Measurements from ENCODE around the gene CRB2.

Gene CRB2

DNA sequence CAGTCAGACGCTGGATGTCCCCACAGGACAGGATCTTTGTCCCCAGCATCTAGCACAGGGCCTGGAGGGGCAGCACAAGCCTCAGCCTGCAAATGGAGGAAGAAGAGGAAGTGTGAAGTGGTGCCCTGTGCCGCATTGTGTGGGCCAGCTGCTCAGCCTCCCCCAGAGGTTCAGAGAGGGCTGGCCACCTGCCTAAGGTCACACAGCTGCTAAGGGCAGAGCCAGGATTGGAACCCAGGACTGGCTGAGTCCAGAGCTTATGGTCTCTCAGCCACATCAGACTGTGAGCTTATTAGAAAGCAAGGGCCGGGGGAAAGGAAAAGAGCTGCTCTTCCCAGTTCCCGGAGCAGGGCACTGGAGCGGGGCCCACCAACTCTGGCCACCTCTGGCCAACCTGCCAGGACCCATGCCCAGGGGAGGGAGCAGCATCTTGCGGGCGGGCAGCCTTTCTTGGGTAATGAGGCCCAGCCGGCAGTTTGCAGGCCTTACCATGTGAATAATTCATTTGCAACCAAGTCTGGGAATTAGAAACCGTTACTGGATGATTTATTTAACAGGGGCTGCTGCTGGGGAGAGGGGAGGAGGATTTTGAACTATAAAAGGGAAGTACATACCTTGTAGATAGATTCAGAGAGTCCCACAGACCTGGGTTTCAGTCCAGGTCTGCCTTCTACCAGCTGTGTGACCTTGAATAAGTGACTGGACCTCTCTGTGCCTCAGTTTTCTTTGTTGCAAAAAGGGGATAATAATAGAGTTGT, 11.6 kb upstream of the CRB2 start:
- DNase-seq (ENCODE audit: low read depth, low spot score): no peak
- H3K4me3 ChIP-seq (ENCODE audit: low read length): no peak overlapping the region

DNA sequence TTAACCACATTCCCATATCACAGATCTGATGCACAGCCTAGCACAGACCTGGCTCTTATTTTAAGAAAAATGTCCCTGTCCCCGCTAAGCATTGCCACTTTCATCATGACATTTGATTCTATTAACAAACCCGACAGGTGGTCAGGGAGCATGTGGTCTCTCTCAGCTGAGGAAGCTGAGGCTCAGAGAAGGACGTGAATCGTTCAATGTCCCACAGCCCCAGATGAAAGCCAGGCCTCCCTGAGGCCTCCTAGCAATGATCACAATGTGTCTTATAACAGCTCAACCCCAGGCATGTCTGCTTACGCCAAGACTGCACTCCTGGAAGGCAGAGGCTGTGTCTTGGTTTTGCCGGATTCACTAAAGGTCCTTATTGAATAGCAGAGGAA, 10.4 kb upstream of the CRB2 start:
- no peak for DNase-seq (ENCODE audit: low read depth, low spot score)
- H3K4me3 ChIP-seq (ENCODE audit: low read length): no peak overlapping the region

DNA sequence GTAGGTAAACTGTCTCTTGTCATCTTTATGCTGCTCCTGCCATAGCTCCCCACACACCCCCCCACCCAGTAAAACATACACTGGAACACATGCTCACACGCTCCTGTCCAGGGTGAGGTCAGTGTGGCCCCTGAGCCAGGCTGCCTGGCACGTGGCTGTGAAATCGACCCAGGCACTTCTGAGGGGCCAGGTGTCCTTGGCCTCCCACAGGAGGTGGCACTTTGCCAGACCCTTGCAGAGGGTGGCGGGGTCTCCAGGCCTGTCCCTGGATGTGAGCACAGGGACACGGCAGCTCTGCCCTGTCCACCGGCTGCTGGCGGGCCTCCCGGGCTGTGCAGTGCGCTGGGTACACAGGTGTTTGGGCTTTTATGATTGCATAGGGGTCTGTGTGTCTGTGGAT, 10.0 kb upstream of the CRB2 start:
- H3K4me3 ChIP-seq (ENCODE audit: low read length): no peak overlapping the region
- DNase-seq (ENCODE audit: low read depth, low spot score): no peak

DNA sequence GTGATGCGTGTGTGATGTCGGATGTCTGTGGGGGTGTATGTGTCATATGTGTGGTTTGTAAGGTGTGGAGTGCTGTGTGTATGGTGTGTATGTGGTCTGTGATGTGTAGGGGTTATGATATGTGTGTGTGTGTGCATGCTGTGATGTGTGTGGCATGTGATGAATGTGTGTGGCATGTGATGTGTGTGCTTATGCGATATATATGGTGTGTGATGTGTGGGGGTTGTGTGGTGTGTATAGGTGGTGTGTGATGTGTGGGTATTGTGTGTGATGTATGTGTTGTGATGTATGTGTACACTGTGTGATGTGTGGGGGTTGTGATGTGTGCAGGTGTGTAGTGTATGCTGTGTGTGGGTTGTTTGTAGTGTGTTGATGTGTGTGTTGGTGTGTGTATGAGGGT, 9.2 kb upstream of the CRB2 start:
- no peak for DNase-seq (ENCODE audit: low read depth, low spot score)
- H3K4me3 ChIP-seq (ENCODE audit: low read length): no peak overlapping the region

DNA sequence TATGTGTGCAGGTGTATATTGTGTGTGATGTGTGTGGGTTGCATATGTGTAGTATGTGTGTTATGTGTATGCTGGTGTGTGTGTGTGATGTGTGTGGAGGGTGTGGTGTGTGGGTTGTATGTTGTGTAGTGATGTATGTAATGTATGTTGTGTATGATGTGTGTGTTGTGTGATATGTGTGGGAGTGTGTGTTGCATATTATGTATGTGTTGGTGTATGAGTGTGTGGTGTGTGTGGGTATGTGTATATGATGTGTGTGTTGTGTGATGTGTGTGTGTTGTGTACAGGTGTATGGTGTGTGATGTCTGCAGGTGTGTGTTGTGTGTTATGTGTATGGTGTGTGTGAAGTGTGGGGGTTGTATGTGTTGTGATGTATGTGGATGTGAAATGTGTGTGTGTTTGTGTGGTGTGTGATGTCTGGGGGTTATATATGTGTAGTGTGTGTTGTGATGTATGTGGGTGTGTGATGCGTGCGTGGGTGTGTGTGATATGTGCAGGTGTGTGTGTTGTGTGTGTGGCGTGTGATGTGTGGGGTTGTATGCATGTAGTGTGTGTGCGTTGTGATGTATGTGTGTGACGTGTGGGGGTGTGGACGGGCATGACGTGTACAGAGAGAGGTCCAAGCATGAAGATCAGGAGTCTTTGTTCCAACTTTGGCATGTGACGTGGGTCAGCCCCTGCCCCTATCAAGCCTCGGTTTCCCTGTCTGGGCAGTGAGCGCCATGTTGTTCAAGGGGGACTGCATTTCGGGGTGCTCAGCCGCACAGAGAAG, 8.5 kb upstream of the CRB2 start:
- no peak for DNase-seq (ENCODE audit: low read depth, low spot score)

DNA sequence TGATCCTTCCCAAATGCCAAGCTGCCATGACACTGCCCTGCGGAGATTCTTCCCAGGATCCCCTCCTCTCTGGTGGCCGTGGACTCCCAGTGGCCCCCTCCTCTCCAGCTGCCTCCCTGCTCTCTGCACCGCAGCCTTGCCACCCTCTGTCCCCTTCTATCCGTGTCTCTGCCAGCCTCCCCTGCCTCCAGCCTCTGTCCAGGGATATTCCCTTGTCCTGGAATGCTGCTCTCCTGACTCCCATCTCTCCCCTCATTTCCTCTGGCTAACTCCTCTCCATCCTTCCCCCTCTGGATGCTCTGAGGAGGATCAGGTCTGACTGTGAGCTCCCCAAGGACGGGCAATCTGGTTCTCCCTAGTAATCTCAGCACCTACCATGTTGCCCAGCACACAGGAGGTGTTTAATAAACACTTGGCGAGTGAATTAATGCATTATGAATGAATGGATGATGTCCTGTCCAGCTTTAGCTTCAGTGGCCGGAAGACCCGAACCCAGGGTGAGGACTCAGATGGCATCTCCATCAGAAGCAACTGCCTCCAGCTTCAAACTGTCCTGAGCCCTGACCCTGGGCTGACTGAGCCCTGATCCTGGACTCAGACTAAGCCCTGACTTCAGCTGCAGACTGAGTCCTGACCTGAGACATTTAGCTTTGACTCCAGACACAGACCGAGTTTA, 7.5 kb upstream of the CRB2 start:
- H3K4me3 ChIP-seq (ENCODE audit: low read length): no peak overlapping the region
- DNase-seq (ENCODE audit: low read depth, low spot score): no peak

More for the DNA sequence above, 8.5 kb upstream of the CRB2 start:
- no peak overlapping the region for H3K4me3 ChIP-seq (ENCODE audit: low read length)

DNA sequence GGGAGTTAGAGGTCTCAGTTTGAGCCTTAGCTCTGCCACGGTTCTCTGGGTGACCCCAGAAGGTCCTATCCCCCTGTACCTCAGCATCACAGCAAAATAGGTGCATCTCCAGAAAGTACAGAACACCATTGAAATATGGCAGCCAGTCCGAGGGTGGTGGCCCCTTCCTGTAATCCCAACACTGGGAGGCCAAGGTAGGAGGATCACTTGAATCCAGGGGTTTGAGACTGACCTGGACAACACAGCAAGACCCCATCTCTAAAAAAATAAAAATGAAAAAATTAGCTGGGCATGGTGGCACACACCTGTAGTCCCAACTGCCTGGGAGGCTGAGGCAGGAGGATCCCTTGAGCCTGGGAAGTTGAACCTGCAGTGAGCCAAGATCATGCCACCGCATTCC, 7.0 kb upstream of the CRB2 start:
- DNase-seq (ENCODE audit: low read depth, low spot score): no peak
- H3K4me3 ChIP-seq (ENCODE audit: low read length): no peak overlapping the region

DNA sequence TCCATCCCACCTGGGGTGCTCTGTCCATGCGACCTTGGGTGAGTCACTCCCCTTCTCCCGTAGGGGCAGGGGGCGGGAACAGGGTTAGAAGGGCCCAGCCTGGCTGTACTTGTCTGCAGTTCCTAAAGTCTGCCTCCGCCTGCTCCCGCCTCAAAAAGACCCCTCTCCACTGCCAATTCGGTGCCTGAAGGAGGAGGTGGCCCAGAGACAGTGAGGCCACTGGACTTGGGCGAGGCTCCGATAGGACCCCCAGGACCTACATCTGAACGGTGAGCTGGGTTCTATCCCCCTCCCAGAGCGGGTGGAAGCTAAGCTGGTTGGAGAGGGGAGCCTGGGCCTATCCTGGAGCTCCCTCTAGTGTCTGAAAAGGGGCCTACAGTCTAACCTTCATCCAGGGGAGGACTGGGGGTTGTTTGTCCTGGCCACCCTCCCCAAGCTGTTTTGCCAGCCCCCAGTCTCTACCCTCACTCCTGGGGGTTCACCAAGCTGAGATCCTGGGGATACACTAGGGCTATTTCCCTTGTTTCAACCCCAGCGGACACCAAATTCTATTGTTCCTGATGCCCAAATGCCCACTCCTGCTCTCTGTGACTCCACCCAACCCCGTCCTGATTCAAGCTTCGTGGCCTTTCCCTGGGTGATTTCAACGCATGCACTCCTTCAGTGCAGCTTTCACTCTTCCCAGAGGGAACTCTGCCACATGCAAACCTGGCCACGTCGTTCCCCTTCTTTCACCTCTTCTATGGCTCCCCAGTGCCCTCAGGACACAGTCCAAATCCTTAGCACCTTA, 6.1 kb upstream of the CRB2 start:
- DNase-seq (ENCODE audit: low read depth, low spot score): peak; percentile 53

DNA sequence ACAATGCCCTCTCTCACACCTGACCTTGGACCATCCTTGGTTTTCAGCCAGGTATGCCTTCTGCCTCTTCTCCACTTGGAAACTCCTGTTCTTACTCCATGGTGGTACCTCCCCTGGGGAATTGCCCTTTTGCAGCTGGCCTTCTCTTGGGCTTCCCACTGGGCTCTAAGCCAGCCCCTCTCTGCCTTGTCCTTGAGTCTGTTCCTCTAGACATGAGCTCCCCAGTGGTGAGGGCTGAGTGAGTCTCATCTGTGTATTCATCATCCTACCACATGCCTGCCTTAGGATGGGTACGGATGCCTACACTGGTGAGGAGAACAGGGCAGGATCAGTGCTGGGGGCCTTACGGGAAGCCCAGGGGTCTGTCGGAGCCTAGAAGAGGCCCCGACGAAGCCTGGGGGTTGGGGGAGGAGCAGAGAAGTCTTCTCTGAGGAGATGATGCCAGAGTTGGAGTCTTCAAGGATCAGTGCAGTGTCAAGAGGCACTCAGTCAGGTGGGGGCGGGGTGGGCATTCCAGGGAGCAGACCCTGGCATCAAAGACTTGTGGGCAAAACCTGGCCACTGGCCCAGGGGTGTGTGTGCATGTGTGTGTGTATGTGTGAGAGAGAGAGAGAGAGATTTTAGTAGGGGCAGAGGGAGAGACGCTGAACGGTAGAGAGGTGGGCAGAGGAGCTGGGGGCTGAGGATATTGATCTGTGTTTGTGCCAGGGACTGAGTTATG, 5.2 kb upstream of the CRB2 start:
- DNase-seq (ENCODE audit: low read depth, low spot score): no peak
- no peak overlapping the region for H3K4me3 ChIP-seq (ENCODE audit: low read length)

More for the DNA sequence above, 6.1 kb upstream of the CRB2 start:
- no peak overlapping the region for H3K4me3 ChIP-seq (ENCODE audit: low read length)

DNA sequence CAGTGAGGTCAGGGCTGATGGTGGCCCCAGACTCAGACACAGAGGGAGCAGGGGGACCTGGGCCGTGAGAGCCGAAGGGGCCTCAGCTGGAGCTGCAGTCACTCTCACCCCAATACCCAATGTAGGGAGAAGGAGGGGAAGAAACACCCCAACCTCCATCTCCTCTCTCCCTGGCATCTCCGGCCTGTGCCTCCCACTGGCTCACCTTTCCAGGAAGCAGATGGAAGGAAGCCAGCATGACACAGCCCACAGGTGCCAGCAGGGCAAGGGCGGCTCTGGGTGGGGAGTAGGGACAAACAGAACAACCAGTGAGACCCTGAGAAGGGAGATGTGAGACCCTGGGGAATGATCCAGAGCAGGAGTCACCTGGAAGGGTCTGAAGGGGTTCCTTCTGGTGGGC, 3.0 kb upstream of the CRB2 start:
- H3K4me3 ChIP-seq (ENCODE audit: low read length): no peak overlapping the region
- no peak for DNase-seq (ENCODE audit: low read depth, low spot score)

DNA sequence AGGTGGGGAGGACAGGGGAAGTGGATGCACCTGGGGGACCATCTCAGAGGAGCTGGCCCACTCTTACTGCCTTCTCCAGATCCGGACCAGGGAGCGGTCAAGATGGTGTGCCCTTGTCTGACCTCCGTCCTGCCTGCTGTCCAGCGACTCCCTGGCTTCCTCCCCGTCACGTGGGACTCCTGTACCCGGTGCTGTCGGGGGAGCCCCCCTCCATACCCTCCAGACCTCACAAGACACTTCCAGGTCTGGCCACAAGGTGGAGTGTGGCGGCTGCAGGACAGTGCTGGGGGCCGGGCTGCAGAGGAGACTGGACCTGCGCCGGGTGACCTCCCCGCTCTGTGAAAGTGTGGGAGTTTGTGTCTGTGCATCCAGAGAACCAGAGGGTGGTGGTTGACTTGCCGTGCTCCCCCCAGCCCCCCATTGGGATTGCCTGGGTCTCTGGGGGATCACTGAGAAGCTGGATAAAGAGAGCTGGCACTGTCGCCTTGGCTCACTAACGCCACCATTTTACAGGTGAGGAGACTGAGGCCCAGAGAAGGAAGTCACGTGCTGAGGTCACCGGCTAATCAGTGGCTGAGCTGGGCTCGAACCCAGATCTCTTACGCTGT, 1.9 kb upstream of the CRB2 start:
- no peak overlapping the region for H3K4me3 ChIP-seq (ENCODE audit: low read length)
- peak; percentile 42 for DNase-seq (ENCODE audit: low read depth, low spot score)

DNA sequence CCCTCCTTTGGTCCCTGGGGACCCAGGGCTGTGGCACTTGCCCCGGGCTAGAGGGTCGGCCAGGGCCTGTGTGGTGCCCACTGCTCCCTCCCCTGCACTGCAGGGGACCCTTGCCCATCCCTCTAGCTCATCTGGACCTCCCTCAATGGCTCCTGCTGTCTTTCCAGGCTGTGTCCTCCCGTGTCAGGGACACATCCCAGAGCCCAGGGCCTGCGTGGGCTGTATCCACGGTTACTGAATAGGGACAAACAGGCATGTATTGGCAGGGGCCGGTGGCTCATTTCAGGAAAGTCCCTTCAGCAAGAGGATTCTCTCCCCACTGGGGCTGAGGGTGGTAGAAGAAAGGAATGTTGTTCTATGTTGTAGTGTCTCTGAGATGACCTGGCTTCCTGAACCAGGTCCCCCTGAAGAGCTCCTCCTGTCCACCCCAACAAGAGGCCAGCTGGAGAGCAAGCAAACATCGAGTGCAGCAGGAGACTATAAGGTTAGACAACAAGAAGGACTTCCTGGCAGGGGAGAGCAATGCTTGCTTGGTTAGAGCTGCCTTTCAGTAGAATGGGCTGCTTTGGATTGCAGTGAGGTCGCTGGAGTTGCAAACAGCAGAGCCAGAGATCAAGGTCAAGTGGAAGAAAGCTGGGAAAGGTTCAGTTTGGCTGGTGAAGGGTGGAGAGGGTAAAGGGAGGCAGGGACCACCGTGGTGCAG, 1.0 kb upstream of the CRB2 start:
- H3K4me3 ChIP-seq (ENCODE audit: low read length): no peak overlapping the region
- DNase-seq (ENCODE audit: low read depth, low spot score): no peak

DNA sequence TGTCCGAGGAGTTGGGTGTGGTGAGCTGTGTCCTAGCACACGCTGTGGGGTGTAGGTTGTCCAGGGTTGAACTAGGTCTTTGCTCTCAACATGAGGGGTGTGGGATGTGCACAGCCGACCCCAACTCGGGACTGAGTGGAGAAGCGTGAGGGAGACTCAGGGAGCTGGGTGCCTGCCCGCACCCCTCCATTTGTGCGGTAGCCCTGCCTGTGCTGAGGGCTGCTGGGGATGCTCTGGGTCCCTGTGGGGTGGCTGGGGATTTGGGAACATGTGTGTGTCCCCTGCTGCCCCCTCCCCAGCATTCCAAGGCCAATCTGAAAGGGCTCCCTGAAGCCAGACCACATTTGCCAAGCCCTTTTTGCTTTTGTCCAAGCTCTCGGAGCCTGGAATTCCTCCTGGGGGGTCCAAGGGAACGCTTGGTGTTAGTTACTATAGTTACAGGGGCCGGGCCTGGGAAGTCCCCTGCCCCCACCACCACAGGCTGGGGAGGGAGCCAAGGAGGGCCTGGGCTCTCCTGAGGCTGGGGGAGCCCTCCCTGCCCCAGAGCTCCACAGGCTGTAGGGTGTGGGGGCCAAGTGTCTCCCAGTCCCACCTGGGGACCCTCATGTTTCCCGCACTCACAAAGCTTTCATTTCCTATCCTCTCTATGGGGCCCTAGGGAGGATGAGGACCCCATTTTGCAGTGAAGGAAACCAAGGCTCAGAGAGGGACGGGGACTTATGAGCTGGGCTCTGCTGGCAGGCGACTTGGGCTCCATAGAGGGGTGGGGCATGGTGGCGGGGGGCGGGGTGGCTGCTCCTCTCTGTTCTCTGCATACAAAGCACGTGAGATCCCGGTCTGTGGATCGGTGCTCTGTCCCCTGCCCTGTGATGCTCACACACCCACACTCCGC, 1.1 kb downstream of the CRB2 start:
- DNase-seq (ENCODE audit: low read depth, low spot score): no peak
- no peak overlapping the region for H3K4me3 ChIP-seq (ENCODE audit: low read length)

DNA sequence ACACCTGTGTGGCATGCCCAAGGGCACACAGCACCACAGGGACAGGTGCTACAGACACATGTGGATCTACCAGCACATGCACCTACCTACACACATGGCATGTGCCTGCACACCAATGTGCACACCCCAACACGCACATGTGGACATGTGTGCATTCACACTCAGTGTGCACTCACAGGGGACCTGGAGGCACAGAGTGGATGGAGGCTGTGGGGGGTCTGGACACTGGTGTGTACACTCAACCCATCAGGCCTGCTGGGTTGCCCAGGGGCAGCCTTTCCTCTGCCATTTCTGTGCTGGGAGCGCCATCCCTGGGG, 1.7 kb downstream of the CRB2 start:
- H3K4me3 ChIP-seq (ENCODE audit: low read length): no peak overlapping the region
- DNase-seq (ENCODE audit: low read depth, low spot score): no peak

DNA sequence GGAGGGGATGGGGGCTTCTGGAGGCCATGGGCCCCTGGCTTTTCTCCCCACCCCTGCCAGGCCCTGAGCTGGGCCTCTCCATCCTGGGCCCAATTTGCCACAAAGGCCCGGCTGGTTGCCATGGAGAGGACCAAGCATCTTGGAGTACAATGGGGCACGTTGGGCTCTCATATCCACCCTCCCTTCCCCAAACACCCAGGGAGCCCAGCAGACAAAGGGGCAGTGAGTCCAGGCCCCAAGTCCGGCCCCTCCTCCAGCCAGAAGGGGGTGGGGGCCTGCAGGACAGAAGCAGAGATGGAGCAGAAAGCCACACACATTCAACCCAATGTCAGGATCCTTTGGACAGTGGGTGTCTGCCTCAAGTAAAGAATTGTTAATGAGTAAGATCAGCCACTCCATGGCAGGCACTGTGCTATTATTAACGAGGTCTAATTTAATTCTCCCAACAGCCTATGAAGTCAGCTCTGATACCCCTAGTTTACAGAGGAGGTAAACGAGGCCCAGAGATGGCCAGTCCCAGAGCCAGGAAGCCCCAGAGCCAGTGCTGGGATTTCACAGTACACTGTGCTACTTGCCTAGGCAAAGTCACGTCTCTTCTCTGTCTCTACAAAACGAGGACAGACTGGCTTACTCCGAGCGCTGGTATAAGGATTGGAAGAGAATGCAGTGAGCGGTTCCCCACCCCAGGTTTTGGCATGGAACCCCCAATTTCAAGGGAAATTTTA, 2.3 kb downstream of the CRB2 start:
- H3K4me3 ChIP-seq (ENCODE audit: low read length): no peak overlapping the region
- DNase-seq (ENCODE audit: low read depth, low spot score): no peak

DNA sequence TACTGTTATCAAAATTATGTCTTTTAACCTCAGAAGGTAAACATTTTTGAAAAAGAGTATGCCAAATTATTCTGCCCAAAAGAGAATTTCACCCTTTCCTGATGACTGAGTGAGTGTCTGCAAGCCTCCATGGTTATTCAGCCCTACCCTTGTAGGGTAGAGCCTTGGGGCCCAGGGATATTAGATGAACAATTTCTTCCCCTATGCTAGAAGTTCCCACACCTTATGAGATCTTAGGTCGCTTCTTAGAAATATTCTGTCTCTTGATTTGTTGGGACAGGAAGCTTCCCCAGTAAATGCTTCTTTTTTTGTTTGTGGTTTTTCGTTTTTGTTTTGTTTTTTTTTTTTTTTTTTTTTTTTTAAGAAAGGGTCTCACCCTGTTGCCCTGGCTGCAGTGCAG, 3.1 kb downstream of the CRB2 start:
- DNase-seq (ENCODE audit: low read depth, low spot score): peak; percentile 34
- H3K4me3 ChIP-seq (ENCODE audit: low read length): no peak overlapping the region

DNA sequence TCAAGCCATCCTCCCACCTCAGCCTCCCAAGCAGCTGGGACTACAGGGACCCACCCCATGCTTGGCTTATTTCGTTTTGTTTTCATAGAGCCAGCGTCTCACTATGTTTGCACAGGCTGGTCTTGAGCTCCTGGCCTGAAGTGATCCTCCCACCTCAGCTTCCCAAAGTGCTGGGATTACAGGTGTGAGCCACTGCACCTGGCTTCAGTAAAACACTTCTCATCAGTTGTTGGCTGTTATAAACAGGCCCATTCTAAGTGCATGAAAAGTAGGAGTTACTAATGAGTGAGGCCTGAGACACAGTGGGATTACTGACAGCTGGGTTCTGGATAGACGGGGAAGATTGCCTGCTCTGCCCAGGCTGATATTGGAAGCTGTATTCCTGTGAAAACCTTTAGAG, 3.5 kb downstream of the CRB2 start:
- no peak overlapping the region for H3K4me3 ChIP-seq (ENCODE audit: low read length)
- DNase-seq (ENCODE audit: low read depth, low spot score): no peak
